GM12892 (cell line): ENCODE data around the gene LYVE1.

ENCODE experiments used
- POLR2A ChIP-seq: IDR thresholded peaks from 2 replicates; pipeline ENCODE4 v1.6.1; 2011; ENCODE audit warnings: low read depth, low read length, control low read depth
- POLR2AphosphoS5 ChIP-seq: IDR thresholded peaks from 2 replicates; pipeline ENCODE4 v1.6.1; 2011; ENCODE audit warnings: low read depth, low read length, control low read depth
- TAF1 ChIP-seq: IDR thresholded peaks from 2 replicates; pipeline ENCODE4 v1.6.1; 2011; ENCODE audit warnings: low read depth, mild to moderate bottlenecking, control low read depth, low read length, borderline replicate concordance

- TF ChIP-seq POLR2AphosphoS5 (no peak), TAF1 (no peak), POLR2A (no peak)
Measured at GRCh38 chr11:10540546-10540914, 27.9 kb downstream of the LYVE1 start.
